Measurements from ENCODE around the gene GRAPL.
"Not testable (repeated sequence)": the region's sequence is repeated elsewhere in the genome, so short reads cannot be mapped to it uniquely, and the experiment has no call there.

DNA sequence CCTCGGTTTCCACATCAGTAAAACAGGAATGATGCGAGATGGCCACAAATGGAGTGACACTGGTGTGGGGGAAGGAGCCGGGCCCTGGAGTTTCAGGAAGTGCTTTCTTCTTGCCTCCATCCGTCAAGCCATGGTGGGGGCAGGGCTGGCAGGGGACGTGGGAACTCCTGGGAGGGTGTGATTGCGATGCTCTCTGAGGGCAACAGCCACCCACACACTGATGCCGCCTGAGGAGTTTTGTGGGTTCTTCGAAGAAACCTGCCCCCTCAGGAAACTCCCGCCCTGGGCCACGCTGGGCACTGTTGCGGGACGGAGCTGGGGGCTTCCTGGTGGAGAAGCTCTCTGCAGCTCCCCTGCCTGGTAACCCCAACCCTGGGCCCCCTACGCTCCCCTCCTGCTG lies 8.0 kb downstream of the GRAPL start:
- TF ChIP-seq EP300, POLR2A, CTCF, POLR2AphosphoS5 (IDR thresholded peaks at IDR 0.05): not testable (repeated sequence)
